OCI-LY3 (cell line): ENCODE results near the gene OR6K2.

Experiments used
- CTCF ChIP-seq: fragments of 200-600, 300-600 bp; sonication (generic); IDR thresholded peaks from 2 replicates; pipeline ENCODE4 v1.5.1; 2014; ENCODE audit warnings: antibody characterized with exemption, low read length, low read depth
- EZH2phosphoT487 ChIP-seq: fragments of 200-600 bp; shearing (Covaris generic); IDR thresholded peaks from 2 replicates; pipeline ENCODE4 v1.6.1; 2018; ENCODE audit warnings: antibody characterized with exemption, mixed run types, low read depth

GRCh38 chr1:158689110-158689509, 11.3 kb downstream of the OR6K2 start:
- no peak for TF ChIP-seq CTCF
- no peak for TF ChIP-seq EZH2phosphoT487
